ENCODE measurements around the gene DNASE2B. TPM values are rescaled to one million over a fixed set of nuclear protein-coding genes. Genes with fewer than 3 reads are reported as not detected.
A peak's percentile ranks its signal among the peaks of the same experiment; 100 is the strongest.

The DNASE2B gene
- total RNA-seq, 2 donors from 2014 or later, result not detected

GRCh38 chr1:84409888-84410287, 11.6 kb downstream of the DNASE2B start:
- H3K4me3 ChIP-seq, result no peak overlapping the region
- peak overlapping the region in 1 of 4 donors; percentile 7 for H3K27ac ChIP-seq
- no peaks in the 10 kb centered on the region for H3K27me3 ChIP-seq
- intact Hi-C loops (cut with DNase I), result no loop called here
- H3K36me3 ChIP-seq (replicated peaks in 1 of 2; ENCODE audit: insufficient read depth in 1 of 2, low read depth in 2 of 2), result no peaks in the 10 kb centered on the region
- DNase-seq, result no peak
- no peak for ATAC-seq
- H3K9me3 ChIP-seq, result no peaks in the 10 kb centered on the region
- peaks cover 27% of the 10 kb centered on the region for H3K4me1 ChIP-seq
- no peak for TF ChIP-seq CTCF (IDR thresholded peaks at IDR 0.05)
- WGBS, 2 donors, result 10% methylated on average over 2 of the region's 2 CpGs

- intact Hi-C loops (cut with DNase I), result no loop called here
- 26 to 35% methylated on average over 4 of the region's 4 CpGs for WGBS, 2 donors
- H3K9me3 ChIP-seq, result no peaks in the 10 kb centered on the region
- H3K27me3 ChIP-seq, result no peaks in the 10 kb centered on the region
- no peak for DNase-seq
- no peak for TF ChIP-seq CTCF (IDR thresholded peaks at IDR 0.05)
- H3K4me1 ChIP-seq, result peaks cover 27% of the 10 kb centered on the region
- no peak overlapping the region for H3K4me3 ChIP-seq
- no peak for ATAC-seq
- no peak overlapping the region for H3K27ac ChIP-seq
- no peaks in the 10 kb centered on the region for H3K36me3 ChIP-seq (replicated peaks in 1 of 2; ENCODE audit: insufficient read depth in 1 of 2, low read depth in 2 of 2)
These were observed 12.2 kb downstream of the DNASE2B start for GRCh38 chr1:84410328-84411095.

- Histone ChIP-seq H3K4me1 (peaks cover 26% of the 10 kb centered on the region), H3K36me3 (replicated peaks in 1 of 2; ENCODE audit: insufficient read depth in 1 of 2, low read depth in 2 of 2) (no peaks in the 10 kb centered on the region), H3K4me3 (no peak overlapping the region), H3K9me3 (no peaks in the 10 kb centered on the region), H3K27me3 (no peaks in the 10 kb centered on the region), H3K27ac (no peak overlapping the region)
- 80 to 81% methylated on average over 7 of the region's 7 CpGs for WGBS, 2 donors
- DNase-seq (no peak), ATAC-seq (no peak)
- TF ChIP-seq POLR2A (IDR thresholded peaks at IDR 0.05) (no peak), CTCF (IDR thresholded peaks at IDR 0.05) (no peak)
- intact Hi-C loops (cut with DNase I), result no loop called here
These were observed 14.1 kb downstream of the DNASE2B start for GRCh38 chr1:84412316-84412942.

- Histone ChIP-seq H3K27me3 (no peaks in the 10 kb centered on the region), H3K36me3 (replicated peaks in 1 of 2; ENCODE audit: insufficient read depth in 1 of 2, low read depth in 2 of 2) (no peaks in the 10 kb centered on the region), H3K4me1 (peaks cover 4% of the 10 kb centered on the region), H3K27ac (no peak overlapping the region), H3K9me3 (no peaks in the 10 kb centered on the region), H3K4me3 (no peak overlapping the region)
- TF ChIP-seq CTCF (IDR thresholded peaks at IDR 0.05) (no peak), POLR2A (IDR thresholded peaks at IDR 0.05) (no peak)
- ATAC-seq, result no peak
- DNase-seq, result no peak
- intact Hi-C loops (cut with DNase I), result no loop called here
- WGBS, 2 donors, result 71 to 75% methylated on average over 2 of the region's 2 CpGs
These were observed 17.1 kb downstream of the DNASE2B start for GRCh38 chr1:84415396-84415795.

- TF ChIP-seq CTCF (IDR thresholded peaks at IDR 0.05) (no peak), POLR2A (IDR thresholded peaks at IDR 0.05) (no peak)
- Histone ChIP-seq H3K27me3 (no peaks in the 10 kb centered on the region), H3K4me3 (no peak overlapping the region), H3K27ac (no peak overlapping the region), H3K9me3 (no peaks in the 10 kb centered on the region), H3K4me1 (peaks cover 5% of the 10 kb centered on the region), H3K36me3 (replicated peaks in 1 of 2; ENCODE audit: insufficient read depth in 1 of 2, low read depth in 2 of 2) (no peaks in the 10 kb centered on the region)
- intact Hi-C loops (cut with DNase I), result no loop called here
- DNase-seq (no peak), ATAC-seq (no peak)
These were observed 24.6 kb downstream of the DNASE2B start for GRCh38 chr1:84422909-84423308.
